ENCODE measurements around the gene RAX.

DNA sequence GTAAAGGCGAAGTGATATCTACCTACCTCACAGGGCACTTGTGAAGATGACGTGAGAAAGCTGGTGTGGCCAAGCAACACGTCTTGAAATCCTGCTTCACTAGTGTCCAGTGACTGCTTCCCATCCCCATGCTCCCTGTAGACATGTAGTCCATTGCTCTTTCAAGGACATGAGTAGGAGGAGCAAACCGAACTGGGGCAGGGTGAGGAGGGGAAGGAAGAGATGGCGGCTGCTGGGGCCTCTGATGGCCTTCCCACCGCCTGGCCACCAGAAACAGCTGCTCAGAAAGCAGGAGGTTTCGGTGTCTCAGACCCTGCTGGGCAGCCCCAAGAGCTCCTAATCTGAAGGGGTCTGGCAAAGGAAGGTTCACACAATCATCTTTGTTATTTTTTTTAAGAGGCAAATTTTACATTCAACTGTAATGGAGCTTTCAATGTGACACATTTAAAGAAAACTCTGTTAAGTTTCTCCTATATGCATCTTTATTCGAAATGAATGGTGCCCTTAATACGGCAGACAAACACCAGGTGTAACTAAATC lies 30.5 kb upstream of the RAX start:
- TF ChIP-seq ZNF785 (tag by site-specific recombination; IDR thresholded peaks at IDR 0.05) (no peak), ZNF423 (tag by site-specific recombination; IDR thresholded peaks at IDR 0.05) (no peak)
- TF ChIP-seq, protein P1, sequence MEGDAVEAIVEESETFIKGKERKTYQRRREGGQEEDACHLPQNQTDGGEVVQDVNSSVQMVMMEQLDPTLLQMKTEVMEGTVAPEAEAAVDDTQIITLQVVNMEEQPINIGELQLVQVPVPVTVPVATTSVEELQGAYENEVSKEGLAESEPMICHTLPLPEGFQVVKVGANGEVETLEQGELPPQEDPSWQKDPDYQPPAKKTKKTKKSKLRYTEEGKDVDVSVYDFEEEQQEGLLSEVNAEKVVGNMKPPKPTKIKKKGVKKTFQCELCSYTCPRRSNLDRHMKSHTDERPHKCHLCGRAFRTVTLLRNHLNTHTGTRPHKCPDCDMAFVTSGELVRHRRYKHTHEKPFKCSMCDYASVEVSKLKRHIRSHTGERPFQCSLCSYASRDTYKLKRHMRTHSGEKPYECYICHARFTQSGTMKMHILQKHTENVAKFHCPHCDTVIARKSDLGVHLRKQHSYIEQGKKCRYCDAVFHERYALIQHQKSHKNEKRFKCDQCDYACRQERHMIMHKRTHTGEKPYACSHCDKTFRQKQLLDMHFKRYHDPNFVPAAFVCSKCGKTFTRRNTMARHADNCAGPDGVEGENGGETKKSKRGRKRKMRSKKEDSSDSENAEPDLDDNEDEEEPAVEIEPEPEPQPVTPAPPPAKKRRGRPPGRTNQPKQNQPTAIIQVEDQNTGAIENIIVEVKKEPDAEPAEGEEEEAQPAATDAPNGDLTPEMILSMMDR (tag by site-specific recombination; IDR thresholded peaks at IDR 0.05) = no peak
- TF ChIP-seq, protein P2, sequence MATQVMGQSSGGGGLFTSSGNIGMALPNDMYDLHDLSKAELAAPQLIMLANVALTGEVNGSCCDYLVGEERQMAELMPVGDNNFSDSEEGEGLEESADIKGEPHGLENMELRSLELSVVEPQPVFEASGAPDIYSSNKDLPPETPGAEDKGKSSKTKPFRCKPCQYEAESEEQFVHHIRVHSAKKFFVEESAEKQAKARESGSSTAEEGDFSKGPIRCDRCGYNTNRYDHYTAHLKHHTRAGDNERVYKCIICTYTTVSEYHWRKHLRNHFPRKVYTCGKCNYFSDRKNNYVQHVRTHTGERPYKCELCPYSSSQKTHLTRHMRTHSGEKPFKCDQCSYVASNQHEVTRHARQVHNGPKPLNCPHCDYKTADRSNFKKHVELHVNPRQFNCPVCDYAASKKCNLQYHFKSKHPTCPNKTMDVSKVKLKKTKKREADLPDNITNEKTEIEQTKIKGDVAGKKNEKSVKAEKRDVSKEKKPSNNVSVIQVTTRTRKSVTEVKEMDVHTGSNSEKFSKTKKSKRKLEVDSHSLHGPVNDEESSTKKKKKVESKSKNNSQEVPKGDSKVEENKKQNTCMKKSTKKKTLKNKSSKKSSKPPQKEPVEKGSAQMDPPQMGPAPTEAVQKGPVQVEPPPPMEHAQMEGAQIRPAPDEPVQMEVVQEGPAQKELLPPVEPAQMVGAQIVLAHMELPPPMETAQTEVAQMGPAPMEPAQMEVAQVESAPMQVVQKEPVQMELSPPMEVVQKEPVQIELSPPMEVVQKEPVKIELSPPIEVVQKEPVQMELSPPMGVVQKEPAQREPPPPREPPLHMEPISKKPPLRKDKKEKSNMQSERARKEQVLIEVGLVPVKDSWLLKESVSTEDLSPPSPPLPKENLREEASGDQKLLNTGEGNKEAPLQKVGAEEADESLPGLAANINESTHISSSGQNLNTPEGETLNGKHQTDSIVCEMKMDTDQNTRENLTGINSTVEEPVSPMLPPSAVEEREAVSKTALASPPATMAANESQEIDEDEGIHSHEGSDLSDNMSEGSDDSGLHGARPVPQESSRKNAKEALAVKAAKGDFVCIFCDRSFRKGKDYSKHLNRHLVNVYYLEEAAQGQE (tag by site-specific recombination; IDR thresholded peaks at IDR 0.05) = no peak

Data from HEK293 (cell line).